T-helper 1 cell treated with Interleukin-12 subunit alpha and Interleukin-12 subunit beta and Interleukin-4 antibody, amounts not matched to agents 30 μg/mL and 1 μg/mL, for 36 hours (primary cell): ENCODE measurements around the gene BMP10.
A peak's percentile ranks its signal among the peaks of the same experiment; 100 is the strongest.
"Not testable (repeated sequence)": the region's sequence is repeated elsewhere in the genome, so short reads cannot be mapped to it uniquely, and the experiment has no call there.

Experiments used
- H3K27ac Mint-ChIP-seq: one replicate; pipeline ENCODE4 v1.8.0; 2021; ENCODE audit warnings: mild to moderate bottlenecking, mixed read lengths
- H3K27me3 Mint-ChIP-seq: one replicate; pipeline ENCODE4 v1.8.0; 2021; ENCODE audit warnings: low read depth, mixed read lengths
- H3K36me3 Mint-ChIP-seq: one replicate; pipeline ENCODE4 v1.8.0; 2021; ENCODE audit warnings: low read depth, mixed read lengths
- H3K4me1 Mint-ChIP-seq: one replicate; pipeline ENCODE4 v1.8.0; 2021; ENCODE audit warnings: low read depth, mixed read lengths
- H3K4me3 Mint-ChIP-seq: one replicate; pipeline ENCODE4 v1.8.0; 2021; ENCODE audit warnings: mild to moderate bottlenecking, moderate library complexity, mixed read lengths
- H3K9me3 Mint-ChIP-seq: one replicate; pipeline ENCODE4 v1.8.0; 2021; ENCODE audit warnings: mixed read lengths

Gene BMP10

GRCh38 chr2:68907232-68907919, 36.2 kb upstream of the BMP10 start:
- Mint-ChIP-seq H3K36me3 (peaks cover 18% of the 10 kb centered on the region), H3K9me3 (peaks cover 20% of the 10 kb centered on the region), H3K4me3 (peak overlapping the region; percentile 43), H3K27me3 (no peaks in the 10 kb centered on the region), H3K27ac (peak overlapping the region; percentile 89), H3K4me1 (peaks cover 33% of the 10 kb centered on the region)

GRCh38 chr2:68906716-68907115, 35.5 kb upstream of the BMP10 start:
- H3K27me3 Mint-ChIP-seq, result no peaks in the 10 kb centered on the region
- peaks cover 20% of the 10 kb centered on the region for H3K36me3 Mint-ChIP-seq
- H3K4me3 Mint-ChIP-seq, result no peak overlapping the region
- peaks cover 33% of the 10 kb centered on the region for H3K4me1 Mint-ChIP-seq
- H3K9me3 Mint-ChIP-seq, result peaks cover 27% of the 10 kb centered on the region
- no peak overlapping the region for H3K27ac Mint-ChIP-seq

DNA sequence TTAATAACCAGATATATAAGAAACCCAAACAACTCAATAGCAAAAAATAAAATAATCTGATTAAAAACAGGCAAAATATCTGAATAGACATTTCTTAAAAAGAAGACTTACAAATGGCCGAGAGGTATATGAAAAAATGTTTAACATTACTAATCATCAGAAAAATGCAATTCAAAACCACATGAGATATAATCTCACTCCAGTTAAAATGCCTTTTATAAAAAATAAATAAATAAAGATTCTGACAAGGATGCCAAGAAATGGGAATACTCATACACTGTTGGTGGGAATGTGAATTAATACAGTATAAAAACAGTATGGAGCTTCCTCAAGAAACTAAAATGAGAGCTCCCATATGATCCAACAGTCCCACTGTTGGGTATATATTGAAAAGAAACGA, 33.9 kb upstream of the BMP10 start:
- peaks cover 25% of the 10 kb centered on the region for H3K36me3 Mint-ChIP-seq
- no peak overlapping the region for H3K4me3 Mint-ChIP-seq
- H3K27ac Mint-ChIP-seq, result no peak overlapping the region
- no peaks in the 10 kb centered on the region for H3K27me3 Mint-ChIP-seq
- H3K9me3 Mint-ChIP-seq, result peaks cover 34% of the 10 kb centered on the region
- peaks cover 25% of the 10 kb centered on the region for H3K4me1 Mint-ChIP-seq

- Mint-ChIP-seq H3K36me3 (peaks cover 20% of the 10 kb centered on the region), H3K27me3 (peaks cover 3% of the 10 kb centered on the region), H3K27ac (no peak overlapping the region), H3K4me1 (no peaks in the 10 kb centered on the region), H3K9me3 (peaks cover 39% of the 10 kb centered on the region), H3K4me3 (no peak overlapping the region)
Measured at GRCh38 chr2:68901561-68901960, 30.4 kb upstream of the BMP10 start.

GRCh38 chr2:68901199-68901514, 30.0 kb upstream of the BMP10 start:
- no peaks in the 10 kb centered on the region for H3K4me1 Mint-ChIP-seq

GRCh38 chr2:68900496-68901198, 29.4 kb upstream of the BMP10 start:
- Mint-ChIP-seq H3K9me3 (peaks cover 39% of the 10 kb centered on the region), H3K4me1 (no peaks in the 10 kb centered on the region), H3K27ac (no peak overlapping the region), H3K36me3 (peaks cover 20% of the 10 kb centered on the region), H3K4me3 (no peak overlapping the region), H3K27me3 (peaks cover 3% of the 10 kb centered on the region)

More at GRCh38 chr2:68901199-68901514, 30.0 kb upstream of the BMP10 start:
- Mint-ChIP-seq H3K27me3 (peaks cover 3% of the 10 kb centered on the region), H3K36me3 (peaks cover 20% of the 10 kb centered on the region), H3K4me3 (no peak overlapping the region), H3K9me3 (peaks cover 39% of the 10 kb centered on the region), H3K27ac (no peak overlapping the region)

- not testable (repeated sequence) for H3K4me3 Mint-ChIP-seq, H3K4me1 Mint-ChIP-seq, H3K9me3 Mint-ChIP-seq, H3K27ac Mint-ChIP-seq, H3K27me3 Mint-ChIP-seq, H3K36me3 Mint-ChIP-seq
Measured at GRCh38 chr2:68895981-68896380, 24.8 kb upstream of the BMP10 start.

- peaks cover 7% of the 10 kb centered on the region for H3K4me1 Mint-ChIP-seq
- no peak overlapping the region for H3K4me3 Mint-ChIP-seq
- H3K27me3 Mint-ChIP-seq, result peaks cover 17% of the 10 kb centered on the region
- H3K27ac Mint-ChIP-seq, result no peak overlapping the region
- no peaks in the 10 kb centered on the region for H3K9me3 Mint-ChIP-seq
- no peaks in the 10 kb centered on the region for H3K36me3 Mint-ChIP-seq
Measured at GRCh38 chr2:68889500-68889899, 18.3 kb upstream of the BMP10 start.

DNA sequence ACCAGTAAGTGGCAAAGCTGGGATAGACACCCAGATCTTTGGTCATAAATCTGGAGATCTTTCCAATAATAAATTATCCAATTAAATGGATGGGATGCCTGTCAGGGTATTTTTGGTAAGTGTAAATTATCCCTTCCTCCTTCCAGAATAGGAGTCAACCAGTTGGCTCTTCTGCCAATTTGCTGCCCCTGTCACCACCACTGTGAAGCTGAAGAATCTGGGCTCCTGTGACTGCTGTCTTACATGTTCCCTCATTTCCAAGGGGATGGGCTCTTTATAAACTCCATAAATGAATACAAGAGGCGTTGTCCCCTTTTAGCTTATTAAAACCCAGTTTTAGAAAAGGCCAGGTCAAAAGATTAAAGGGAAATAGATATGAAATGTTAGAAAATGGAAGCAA, 17.8 kb upstream of the BMP10 start:
- Mint-ChIP-seq H3K27ac (no peak overlapping the region), H3K27me3 (peaks cover 17% of the 10 kb centered on the region), H3K36me3 (no peaks in the 10 kb centered on the region), H3K4me1 (peaks cover 6% of the 10 kb centered on the region), H3K4me3 (no peak overlapping the region), H3K9me3 (no peaks in the 10 kb centered on the region)

GRCh38 chr2:68888038-68888704, 17.0 kb upstream of the BMP10 start:
- Mint-ChIP-seq H3K9me3 (no peaks in the 10 kb centered on the region), H3K4me1 (peaks cover 3% of the 10 kb centered on the region), H3K27ac (no peak overlapping the region), H3K36me3 (no peaks in the 10 kb centered on the region), H3K4me3 (no peak overlapping the region), H3K27me3 (peaks cover 22% of the 10 kb centered on the region)

DNA sequence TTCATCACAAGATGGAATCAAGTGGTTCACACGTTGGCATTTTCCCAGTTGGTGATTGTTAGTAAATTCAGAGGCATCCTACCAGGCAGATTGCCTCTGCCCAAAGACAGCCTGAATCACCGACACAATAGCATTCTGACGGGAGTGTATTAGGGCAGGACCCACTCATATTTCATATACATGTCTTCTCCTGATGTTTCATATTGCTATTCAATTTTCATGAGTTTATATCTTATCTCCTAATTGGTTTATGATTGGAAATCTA, 14.5 kb upstream of the BMP10 start:
- H3K4me3 Mint-ChIP-seq, result no peak overlapping the region
- H3K36me3 Mint-ChIP-seq, result no peaks in the 10 kb centered on the region
- peaks cover 28% of the 10 kb centered on the region for H3K27me3 Mint-ChIP-seq
- no peak overlapping the region for H3K27ac Mint-ChIP-seq
- no peaks in the 10 kb centered on the region for H3K9me3 Mint-ChIP-seq
- H3K4me1 Mint-ChIP-seq, result no peaks in the 10 kb centered on the region

GRCh38 chr2:68885074-68885810, 14.0 kb upstream of the BMP10 start:
- H3K9me3 Mint-ChIP-seq, result no peaks in the 10 kb centered on the region
- H3K36me3 Mint-ChIP-seq, result no peaks in the 10 kb centered on the region

GRCh38 chr2:68880213-68880612, 9.0 kb upstream of the BMP10 start:
- Mint-ChIP-seq H3K27me3 (peaks cover 53% of the 10 kb centered on the region), H3K4me3 (no peak overlapping the region), H3K27ac (no peak overlapping the region), H3K9me3 (no peaks in the 10 kb centered on the region), H3K4me1 (no peaks in the 10 kb centered on the region), H3K36me3 (no peaks in the 10 kb centered on the region)

More at GRCh38 chr2:68885074-68885810, 14.0 kb upstream of the BMP10 start:
- Mint-ChIP-seq H3K27ac (no peak overlapping the region), H3K4me3 (no peak overlapping the region), H3K4me1 (no peaks in the 10 kb centered on the region), H3K27me3 (peaks cover 34% of the 10 kb centered on the region)

GRCh38 chr2:68879296-68879695, 8.1 kb upstream of the BMP10 start:
- Mint-ChIP-seq H3K9me3 (no peaks in the 10 kb centered on the region), H3K27me3 (peaks cover 53% of the 10 kb centered on the region), H3K4me3 (no peak overlapping the region), H3K4me1 (no peaks in the 10 kb centered on the region), H3K36me3 (no peaks in the 10 kb centered on the region), H3K27ac (no peak overlapping the region)

- no peak overlapping the region for H3K27ac Mint-ChIP-seq
- no peak overlapping the region for H3K4me3 Mint-ChIP-seq
- no peaks in the 10 kb centered on the region for H3K4me1 Mint-ChIP-seq
- H3K27me3 Mint-ChIP-seq, result peaks cover 55% of the 10 kb centered on the region
- H3K9me3 Mint-ChIP-seq, result no peaks in the 10 kb centered on the region
- no peaks in the 10 kb centered on the region for H3K36me3 Mint-ChIP-seq
Measured at GRCh38 chr2:68878753-68879152, 7.6 kb upstream of the BMP10 start.
